GM12878 (cell line): Measurements from ENCODE around the gene NPM1. TPM values are rescaled to one million over a fixed set of nuclear protein-coding genes. Genes with fewer than 3 reads are reported as not detected.

ENCODE experiments used
- ATAC-seq: fragments of 200-7000 bp; cut with Tn5 transposase; 3 replicates; pipeline ENCODE4 v1.9.1; 2020; ENCODE audit warnings: mild to moderate bottlenecking, moderate library complexity
- BruUV-seq: library from RNA; stranded (reverse); fragments of 400-500 nt; replicated peaks from 2 replicates; lab custom pipeline; 2021; lab: Mats Ljungman, UMichigan
- CTCF ChIA-PET: fragments of 300-600 bp; sonication (Branson Sonifier 250); formaldehyde crosslinking; extraction: SDS; loops from one replicate; lab custom pipeline; 2021; ENCODE audit warnings: inconsistent platforms; lab: Yijun Ruan, JAX
- POLR2A ChIA-PET: fragments of 350-600 bp; formaldehyde crosslinking; extraction: SDS; loops from one replicate; lab custom pipeline; 2021; ENCODE audit warnings: inconsistent platforms; lab: Charles Lee
- RAD21 ChIA-PET: fragments of 300-600 bp; sonication (Branson Sonifier 250); formaldehyde crosslinking; loops from one replicate; lab custom pipeline; 2023; ENCODE audit warnings: antibody characterized with exemption; ENCODE audit not compliant: unreplicated experiment; lab: Charles Lee
- SMC1A ChIA-PET: fragments of 300-600 bp; sonication (Branson Sonifier 250); formaldehyde crosslinking; loops from one replicate; lab custom pipeline; 2023; ENCODE audit not compliant: unreplicated experiment, uncharacterized antibody; lab: Charles Lee
- DNase-seq: peaks from one replicate; pipeline ENCODE4 v3.0.0-alpha.2; 2011; ENCODE audit warnings: low read depth, low spot score
- FAIRE-seq: peaks from 3 replicates; lab custom pipeline; 2011; peaks lifted over from hg19 to GRCh38; lab: Jason Lieb, UNC
- H2AFZ ChIP-seq: 2 replicates; pipeline ENCODE4 v1.6.0; 2011; ENCODE audit warnings: low read depth, low read length, control low read depth; ENCODE audit not compliant: control insufficient read depth
- H3K27ac ChIP-seq: 2 replicates; pipeline ENCODE4 v1.5.1; 2011; ENCODE audit warnings: control low read depth; ENCODE audit not compliant: control insufficient read depth, insufficient read depth
- H3K27me3 ChIP-seq, 2 experiments: replicated peaks in 1 of 2; 2 replicates each; pipeline versions ENCODE4 v1.6.0 to v1.6.1; 2011; ENCODE audit warnings: low read length in 1 of 2; ENCODE audit not compliant: control insufficient read depth in 2 of 2, insufficient read depth in 2 of 2
- H3K36me3 ChIP-seq, 2 experiments: 2 replicates each; pipeline ENCODE4 v1.5.1; 2011; ENCODE audit warnings: low read length in 1 of 2; ENCODE audit not compliant: control insufficient read depth in 2 of 2, insufficient read depth in 2 of 2
- H3K4me1 ChIP-seq: 2 replicates; pipeline ENCODE4 v1.6.1; 2011; ENCODE audit warnings: mild to moderate bottlenecking, low read length, moderate library complexity, mixed read lengths; ENCODE audit not compliant: control insufficient read depth, insufficient read depth
- H3K4me2 ChIP-seq: 2 replicates; pipeline ENCODE4 v1.6.0; 2011; ENCODE audit warnings: control low read depth; ENCODE audit not compliant: control insufficient read depth, insufficient read depth
- H3K4me3 ChIP-seq: fragments of 200-600 bp; sonication (generic); 2 replicates; pipeline ENCODE4 v1.5.1; 2016
- H3K79me2 ChIP-seq: 2 replicates; pipeline ENCODE4 v1.6.0; 2011; ENCODE audit warnings: low read length; ENCODE audit not compliant: control insufficient read depth, insufficient read depth
- H3K9ac ChIP-seq: 2 replicates; pipeline ENCODE4 v1.8.0; 2011; ENCODE audit warnings: low read length, control low read depth, mixed read lengths; ENCODE audit not compliant: control insufficient read depth, insufficient read depth
- H3K9me3 ChIP-seq: replicated peaks from 3 replicates; pipeline ENCODE4 v1.5.1; 2011; ENCODE audit warnings: mild to moderate bottlenecking, low read length; ENCODE audit not compliant: control insufficient read depth, insufficient read depth
- H4K20me1 ChIP-seq: 2 replicates; pipeline ENCODE4 v1.6.0; 2011; ENCODE audit not compliant: control insufficient read depth, insufficient read depth
- BACH1 ChIP-seq: fragments of 450-650 bp; IDR thresholded peaks from 2 replicates; pipeline ENCODE4 v1.6.1; 2017; ENCODE audit warnings: mild to moderate bottlenecking, borderline replicate concordance
- BRCA1 ChIP-seq: IDR thresholded peaks from 2 replicates; pipeline ENCODE4 v1.6.1; 2011; ENCODE audit warnings: low read depth, low read length, improper control_type of control experiment
- CHD1 ChIP-seq: IDR thresholded peaks from 2 replicates; pipeline ENCODE4 v1.6.1; 2012; ENCODE audit warnings: low read depth, low read length, improper control_type of control experiment
- ETV6 ChIP-seq, 2 experiments: fragments of 450-650 bp in 1 of 2; IDR thresholded peaks in 1 of 2; conservative IDR thresholded peaks in 1 of 2; 2 replicates each; pipeline ENCODE4 v1.6.1; 2014; ENCODE audit warnings: antibody characterized with exemption in 1 of 2, borderline replicate concordance in 1 of 2, low read depth in 1 of 2, mild to moderate bottlenecking in 1 of 2, moderate library complexity in 1 of 2
- FOXM1 ChIP-seq: IDR thresholded peaks from 2 replicates; pipeline ENCODE4 v1.6.1; 2012; ENCODE audit warnings: low read depth, mild to moderate bottlenecking, inconsistent platforms, low read length, moderate library complexity
- JUND ChIP-seq: IDR thresholded peaks from 2 replicates; pipeline ENCODE4 v1.6.1; 2012; ENCODE audit warnings: low read depth, mild to moderate bottlenecking, low read length, improper control_type of control experiment, moderate library complexity
- SMARCA5 ChIP-seq: fragments of 450-650 bp; IDR thresholded peaks from 2 replicates; pipeline ENCODE4 v1.6.1; 2017; ENCODE audit warnings: mild to moderate bottlenecking
- TCF7 ChIP-seq: IDR thresholded peaks from 2 replicates; pipeline ENCODE4 v1.6.1; 2014; ENCODE audit warnings: antibody characterized with exemption, borderline replicate concordance
- YBX1 ChIP-seq: fragments of 450-650 bp; IDR thresholded peaks from 2 replicates; pipeline ENCODE4 v1.6.1; 2016; ENCODE audit warnings: antibody characterized with exemption
- ZNF207 ChIP-seq: fragments of 450-650 bp; IDR thresholded peaks from 2 replicates; pipeline ENCODE4 v1.6.1; 2014; ENCODE audit warnings: antibody characterized with exemption, mild to moderate bottlenecking, borderline replicate concordance
- ZNF274 ChIP-seq: IDR thresholded peaks from one replicate; pipeline ENCODE4 v1.8.0; 2011; ENCODE audit not compliant: insufficient read length, insufficient read depth
- ZSCAN29 ChIP-seq: fragments of 450-650 bp; IDR thresholded peaks from 2 replicates; pipeline ENCODE4 v1.6.1; 2017; ENCODE audit warnings: mild to moderate bottlenecking, moderate library complexity
- WGBS: methylation state at CpG from one replicate; pipeline ENCODE4 v1.1.6; 2016; ENCODE audit warnings: low lambda C conversion rate; ENCODE audit not compliant: insufficient replicate concordance, insufficient coverage; ENCODE audit errors: missing lambda C conversion rate; 5-methylcytosine and 5-hydroxymethylcytosine counted together
- in situ Hi-C: fragments of 300-500 bp; cut with MboI; formaldehyde crosslinking; loops from 9 replicates; pipeline ENCODE4 v1.14.3; 2018; ENCODE audit warnings: mixed read lengths
- intact Hi-C: fragments of 100-400 bp; cut with micrococcal nuclease; formaldehyde crosslinking; loops from one replicate; pipeline ENCODE4 v1.14.2; 2022; ENCODE audit not compliant: unreplicated experiment
- polyA plus RNA-seq, 11 experiments: library from polyadenylated mRNA; depleted of rRNA in 4 of 11; unstranded in 6 of 11; stranded (reverse) in 5 of 11; fragments of >200 nt; fragmentation: Nextera tagmentation in 4 of 11; fragmentation: Illumina TruSeq in 1 of 11; extraction: Ambion mirVana in 4 of 11; extraction: Trizol in 1 of 11; gene quantifications; 1 replicate in 1 of 11; 2 replicates in 10 of 11; pipeline versions ENCODE4 v1.2.1 to v1.2.3, GENCODE V29; 2011 to 2016; ENCODE audit warnings: inconsistent platforms in 2 of 11, missing spikeins in 2 of 11, low read depth in 1 of 11
- total RNA-seq, 4 experiments: library from RNA; depleted of rRNA in 3 of 4; stranded (reverse); fragments of >200 nt in 3 of 4; fragmentation: Illumina TruSeq in 1 of 4; extraction: Trizol in 1 of 4; gene quantifications; 2 replicates each; pipeline versions ENCODE4 v1.2.1 to v1.2.3, GENCODE V29; 2013 to 2021
- TF ChIP-seq, protein P1 (sequence below): fragments of 450-650 bp; IDR thresholded peaks from 2 replicates; pipeline ENCODE4 v1.6.1; 2017; ENCODE audit warnings: low read depth, mild to moderate bottlenecking, moderate library complexity
- TF ChIP-seq, protein P2 (sequence below): fragments of 450-650 bp; IDR thresholded peaks from 2 replicates; pipeline ENCODE4 v1.6.1; 2016; ENCODE audit warnings: mild to moderate bottlenecking, moderate library complexity, borderline replicate concordance

NPM1 gene
- total and polyA plus RNA-seq, 10 of the 15 experiments (the other 5 are each of a cell fraction or from before 2014, with no cell fraction given): 1,843 to 5,466 (median 2,866) TPM

DNA sequence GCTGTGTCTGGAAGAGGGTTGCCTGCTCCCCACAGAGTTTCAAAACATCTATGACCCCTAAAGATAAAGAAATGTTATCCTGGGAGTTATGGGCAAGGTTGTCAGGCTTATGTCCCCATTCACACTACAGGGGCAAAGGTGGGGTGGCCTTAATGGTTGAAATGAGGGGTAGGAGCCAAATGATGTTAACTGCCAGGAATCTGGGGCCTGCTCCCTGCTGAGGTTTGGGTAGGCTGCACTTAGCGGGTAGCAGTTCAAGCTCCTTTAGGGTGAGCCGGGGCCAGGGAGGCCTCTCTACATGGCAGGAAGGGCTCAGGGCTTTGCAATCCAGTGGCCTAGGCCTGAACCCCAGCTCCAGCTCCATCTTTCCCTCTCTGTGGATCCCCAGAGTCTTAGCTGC lies 34.8 kb downstream of the NPM1 start:
- no peak for FAIRE-seq
- in situ Hi-C loops: loop anchor here (25.0 kb wide), 1 partner anchor 865 kb away; the partner anchor contains the start of gene UBTD2
- WGBS: 67% methylated on average over 2 of the region's 2 CpGs

DNA sequence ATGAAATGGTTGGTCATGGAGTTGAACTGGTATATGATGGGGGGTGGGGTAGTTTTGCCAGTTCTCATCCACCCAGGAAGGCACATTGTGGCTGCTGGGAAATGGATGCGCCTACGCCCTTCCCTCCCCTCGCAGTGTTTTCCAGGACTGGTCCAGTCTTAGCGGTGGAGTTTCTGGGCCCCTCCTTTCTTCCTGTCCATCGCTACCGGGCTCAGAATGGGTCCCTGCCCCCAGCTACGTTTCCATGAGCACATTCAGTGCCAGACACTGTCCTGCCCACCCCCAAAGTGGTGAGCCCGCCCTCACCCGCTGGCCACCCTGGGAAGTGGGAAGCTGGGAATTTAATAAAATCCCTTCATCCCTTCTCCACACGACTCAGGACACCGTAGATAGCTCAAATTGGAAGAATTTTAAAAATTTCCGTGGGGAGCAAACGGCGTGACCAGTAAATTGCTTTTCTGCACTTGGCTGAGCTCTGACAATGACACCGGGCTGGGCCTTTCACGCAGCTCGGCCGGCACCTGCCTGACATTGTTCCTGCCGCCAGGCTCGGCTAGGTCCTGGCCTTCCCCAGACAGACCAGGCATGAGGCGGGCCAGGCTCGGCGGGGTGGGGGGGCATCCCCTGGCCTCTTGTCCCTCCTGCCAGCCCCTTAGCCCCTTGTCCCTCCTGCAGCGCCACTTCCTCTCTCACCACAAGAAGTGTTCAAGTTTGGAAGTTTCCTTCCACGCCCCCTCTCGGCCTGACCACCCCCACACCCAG lies 35.4 kb downstream of the NPM1 start:
- in situ Hi-C loops (loop anchor here (25.0 kb wide), 1 partner anchor 864 kb away; the partner anchor contains the start of gene UBTD2), intact Hi-C loops (loop anchor here (10.0 kb wide), 1 partner anchor 182 kb away; no protein-coding TSS in a partner anchor)
- CTCF ChIA-PET: no interaction called here
- no peak overlapping the region for H3K9ac ChIP-seq
- H3K4me2 ChIP-seq: no peak overlapping the region
- H4K20me1 ChIP-seq: no peaks in the 10 kb centered on the region
- H3K36me3 ChIP-seq: no peaks in the 10 kb centered on the region
- no peaks in the 10 kb centered on the region for H3K9me3 ChIP-seq
- H3K27ac ChIP-seq: no peak overlapping the region
- no peaks in the 10 kb centered on the region for H3K79me2 ChIP-seq
- no peak overlapping the region for H3K4me3 ChIP-seq
- RAD21 ChIA-PET: no interaction called here
- no peak for DNase-seq
- H2AFZ ChIP-seq: no peak overlapping the region
- WGBS: 51% methylated on average over 23 of the region's 26 CpGs
- BruUV-seq: no TSS peak
- no peak for ATAC-seq
- peaks cover 7% of the 10 kb centered on the region for H3K4me1 ChIP-seq
- no peak for FAIRE-seq
- POLR2A ChIA-PET: interaction anchor here (0.6 to 0.7 kb wide), 3 partner anchors 85 to 701 kb away, joined by 3 to 7 read pairs (median 5); no protein-coding TSS in a partner anchor
- SMC1A ChIA-PET: no interaction called here
- peaks cover 4 to 5% of the 10 kb centered on the region in 2 experiments; a peak in 3 of 4 replicates for H3K27me3 ChIP-seq
- TF ChIP-seq, protein P1, sequence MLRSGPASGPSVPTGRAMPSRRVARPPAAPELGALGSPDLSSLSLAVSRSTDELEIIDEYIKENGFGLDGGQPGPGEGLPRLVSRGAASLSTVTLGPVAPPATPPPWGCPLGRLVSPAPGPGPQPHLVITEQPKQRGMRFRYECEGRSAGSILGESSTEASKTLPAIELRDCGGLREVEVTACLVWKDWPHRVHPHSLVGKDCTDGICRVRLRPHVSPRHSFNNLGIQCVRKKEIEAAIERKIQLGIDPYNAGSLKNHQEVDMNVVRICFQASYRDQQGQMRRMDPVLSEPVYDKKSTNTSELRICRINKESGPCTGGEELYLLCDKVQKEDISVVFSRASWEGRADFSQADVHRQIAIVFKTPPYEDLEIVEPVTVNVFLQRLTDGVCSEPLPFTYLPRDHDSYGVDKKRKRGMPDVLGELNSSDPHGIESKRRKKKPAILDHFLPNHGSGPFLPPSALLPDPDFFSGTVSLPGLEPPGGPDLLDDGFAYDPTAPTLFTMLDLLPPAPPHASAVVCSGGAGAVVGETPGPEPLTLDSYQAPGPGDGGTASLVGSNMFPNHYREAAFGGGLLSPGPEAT: no peak
- TF ChIP-seq TCF7: no peak
- TF ChIP-seq CHD1: no peak
- no peak for TF ChIP-seq SMARCA5
- no peak for TF ChIP-seq ZNF274
- no peak for TF ChIP-seq BACH1
- TF ChIP-seq, protein P2, sequence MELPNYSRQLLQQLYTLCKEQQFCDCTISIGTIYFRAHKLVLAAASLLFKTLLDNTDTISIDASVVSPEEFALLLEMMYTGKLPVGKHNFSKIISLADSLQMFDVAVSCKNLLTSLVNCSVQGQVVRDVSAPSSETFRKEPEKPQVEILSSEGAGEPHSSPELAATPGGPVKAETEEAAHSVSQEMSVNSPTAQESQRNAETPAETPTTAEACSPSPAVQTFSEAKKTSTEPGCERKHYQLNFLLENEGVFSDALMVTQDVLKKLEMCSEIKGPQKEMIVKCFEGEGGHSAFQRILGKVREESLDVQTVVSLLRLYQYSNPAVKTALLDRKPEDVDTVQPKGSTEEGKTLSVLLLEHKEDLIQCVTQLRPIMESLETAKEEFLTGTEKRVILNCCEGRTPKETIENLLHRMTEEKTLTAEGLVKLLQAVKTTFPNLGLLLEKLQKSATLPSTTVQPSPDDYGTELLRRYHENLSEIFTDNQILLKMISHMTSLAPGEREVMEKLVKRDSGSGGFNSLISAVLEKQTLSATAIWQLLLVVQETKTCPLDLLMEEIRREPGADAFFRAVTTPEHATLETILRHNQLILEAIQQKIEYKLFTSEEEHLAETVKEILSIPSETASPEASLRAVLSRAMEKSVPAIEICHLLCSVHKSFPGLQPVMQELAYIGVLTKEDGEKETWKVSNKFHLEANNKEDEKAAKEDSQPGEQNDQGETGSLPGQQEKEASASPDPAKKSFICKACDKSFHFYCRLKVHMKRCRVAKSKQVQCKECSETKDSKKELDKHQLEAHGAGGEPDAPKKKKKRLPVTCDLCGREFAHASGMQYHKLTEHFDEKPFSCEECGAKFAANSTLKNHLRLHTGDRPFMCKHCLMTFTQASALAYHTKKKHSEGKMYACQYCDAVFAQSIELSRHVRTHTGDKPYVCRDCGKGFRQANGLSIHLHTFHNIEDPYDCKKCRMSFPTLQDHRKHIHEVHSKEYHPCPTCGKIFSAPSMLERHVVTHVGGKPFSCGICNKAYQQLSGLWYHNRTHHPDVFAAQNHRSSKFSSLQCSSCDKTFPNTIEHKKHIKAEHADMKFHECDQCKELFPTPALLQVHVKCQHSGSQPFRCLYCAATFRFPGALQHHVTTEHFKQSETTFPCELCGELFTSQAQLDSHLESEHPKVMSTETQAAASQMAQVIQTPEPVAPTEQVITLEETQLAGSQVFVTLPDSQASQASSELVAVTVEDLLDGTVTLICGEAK: no peak
- TF ChIP-seq FOXM1: no peak

More for the DNA sequence above, 34.8 kb downstream of the NPM1 start:
- Histone ChIP-seq H3K79me2 (no peaks in the 10 kb centered on the region), H3K36me3 (no peaks in the 10 kb centered on the region), H4K20me1 (no peaks in the 10 kb centered on the region), H3K27ac (no peak overlapping the region), H3K27me3 (peaks cover 4 to 5% of the 10 kb centered on the region in 2 experiments; a peak in 3 of 4 replicates), H3K4me2 (no peak overlapping the region), H2AFZ (no peak overlapping the region), H3K9me3 (no peaks in the 10 kb centered on the region), H3K4me1 (peaks cover 7% of the 10 kb centered on the region), H3K9ac (no peak overlapping the region), H3K4me3 (no peak overlapping the region)
- no peak for DNase-seq
- TF ChIP-seq BRCA1 (no peak), ZSCAN29 (no peak), YBX1 (no peak), ETV6 (conservative IDR thresholded peaks at IDR 0.05 in 1 of 2, IDR thresholded peaks at IDR 0.05 in 1 of 2; ENCODE audit: borderline replicate concordance in 1 of 2, low read depth in 1 of 2) (no peak), JUND (no peak), ZNF207 (no peak)
- ChIA-PET POLR2A (interaction anchor here (0.6 kb wide), 1 partner anchor 701 kb away, joined by 3 read pairs; no protein-coding TSS in a partner anchor), RAD21 (no interaction called here), CTCF (no interaction called here), SMC1A (interaction anchor here (1.1 kb wide), 1 partner anchor 9 kb away, joined by 3 read pairs; no protein-coding TSS in a partner anchor)
- no TSS peak for BruUV-seq
- intact Hi-C loops: loop anchor here (10.0 kb wide), 1 partner anchor 182 kb away; no protein-coding TSS in a partner anchor
- ATAC-seq: no peak
